ENCODE measurements around the gene SRRD. TPM values are rescaled to one million over a fixed set of nuclear protein-coding genes. Genes with fewer than 3 reads are reported as not detected.

SRRD gene
- total RNA-seq, 1 experiment from 2014 or later: 25.1 TPM

DNA sequence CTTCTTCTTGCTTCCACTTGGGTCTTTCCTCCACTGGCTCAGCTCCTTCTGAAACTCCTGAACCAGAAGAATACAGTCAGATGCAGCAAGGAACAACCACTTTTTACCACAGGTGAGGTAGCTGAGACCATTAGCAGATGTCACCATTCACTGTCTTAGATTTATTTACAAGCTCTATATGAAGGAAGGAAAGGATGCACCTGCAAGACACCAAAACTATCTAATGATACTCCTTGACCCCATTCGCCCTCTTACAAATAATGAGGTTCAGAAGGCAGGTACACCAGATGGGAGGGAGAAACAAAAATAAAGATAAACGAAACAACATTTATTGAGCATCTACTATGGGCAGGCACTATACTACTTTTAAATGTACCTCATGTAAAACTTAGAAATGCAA, 18.3 kb downstream of the SRRD start:
- Mint-ChIP-seq H3K27ac (no peak overlapping the region), H3K27me3 (ENCODE audit: low read depth) (no peaks in the 10 kb centered on the region), H3K4me3 (no peak overlapping the region), H3K9me3 (no peaks in the 10 kb centered on the region), H3K4me1 (peaks cover 9% of the 10 kb centered on the region), H3K36me3 (peaks cover 82% of the 10 kb centered on the region)
- ATAC-seq (no peak), DNase-seq (ENCODE audit: low spot score) (no peak)
- ChIA-PET POLR2A (no interaction called here), CTCF (interaction anchor here (0.7 to 2.5 kb wide), 10 partner anchors 10 to 249 kb away, joined by 3 to 28 read pairs (median 5); partner anchors contain the start of genes HPS4, SRRD and TFIP11)
- TF ChIP-seq, protein P1, sequence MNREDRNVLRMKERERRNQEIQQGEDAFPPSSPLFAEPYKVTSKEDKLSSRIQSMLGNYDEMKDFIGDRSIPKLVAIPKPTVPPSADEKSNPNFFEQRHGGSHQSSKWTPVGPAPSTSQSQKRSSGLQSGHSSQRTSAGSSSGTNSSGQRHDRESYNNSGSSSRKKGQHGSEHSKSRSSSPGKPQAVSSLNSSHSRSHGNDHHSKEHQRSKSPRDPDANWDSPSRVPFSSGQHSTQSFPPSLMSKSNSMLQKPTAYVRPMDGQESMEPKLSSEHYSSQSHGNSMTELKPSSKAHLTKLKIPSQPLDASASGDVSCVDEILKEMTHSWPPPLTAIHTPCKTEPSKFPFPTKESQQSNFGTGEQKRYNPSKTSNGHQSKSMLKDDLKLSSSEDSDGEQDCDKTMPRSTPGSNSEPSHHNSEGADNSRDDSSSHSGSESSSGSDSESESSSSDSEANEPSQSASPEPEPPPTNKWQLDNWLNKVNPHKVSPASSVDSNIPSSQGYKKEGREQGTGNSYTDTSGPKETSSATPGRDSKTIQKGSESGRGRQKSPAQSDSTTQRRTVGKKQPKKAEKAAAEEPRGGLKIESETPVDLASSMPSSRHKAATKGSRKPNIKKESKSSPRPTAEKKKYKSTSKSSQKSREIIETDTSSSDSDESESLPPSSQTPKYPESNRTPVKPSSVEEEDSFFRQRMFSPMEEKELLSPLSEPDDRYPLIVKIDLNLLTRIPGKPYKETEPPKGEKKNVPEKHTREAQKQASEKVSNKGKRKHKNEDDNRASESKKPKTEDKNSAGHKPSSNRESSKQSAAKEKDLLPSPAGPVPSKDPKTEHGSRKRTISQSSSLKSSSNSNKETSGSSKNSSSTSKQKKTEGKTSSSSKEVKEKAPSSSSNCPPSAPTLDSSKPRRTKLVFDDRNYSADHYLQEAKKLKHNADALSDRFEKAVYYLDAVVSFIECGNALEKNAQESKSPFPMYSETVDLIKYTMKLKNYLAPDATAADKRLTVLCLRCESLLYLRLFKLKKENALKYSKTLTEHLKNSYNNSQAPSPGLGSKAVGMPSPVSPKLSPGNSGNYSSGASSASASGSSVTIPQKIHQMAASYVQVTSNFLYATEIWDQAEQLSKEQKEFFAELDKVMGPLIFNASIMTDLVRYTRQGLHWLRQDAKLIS (CRISPR knock-in tag; IDR thresholded peaks at IDR 0.05; ENCODE audit: borderline replicate concordance): no peak
- TF ChIP-seq ZNF423 (CRISPR knock-in tag; IDR thresholded peaks at IDR 0.05) (no peak), HMGA2 (CRISPR knock-in tag; IDR thresholded peaks at IDR 0.05) (no peak), SMAD4 (CRISPR knock-in tag; IDR thresholded peaks at IDR 0.05) (no peak), ZNF671 (CRISPR knock-in tag; IDR thresholded peaks at IDR 0.05) (no peak), ELF4 (CRISPR knock-in tag; IDR thresholded peaks at IDR 0.05; ENCODE audit: low read depth) (no peak)
- TF ChIP-seq, protein P2, sequence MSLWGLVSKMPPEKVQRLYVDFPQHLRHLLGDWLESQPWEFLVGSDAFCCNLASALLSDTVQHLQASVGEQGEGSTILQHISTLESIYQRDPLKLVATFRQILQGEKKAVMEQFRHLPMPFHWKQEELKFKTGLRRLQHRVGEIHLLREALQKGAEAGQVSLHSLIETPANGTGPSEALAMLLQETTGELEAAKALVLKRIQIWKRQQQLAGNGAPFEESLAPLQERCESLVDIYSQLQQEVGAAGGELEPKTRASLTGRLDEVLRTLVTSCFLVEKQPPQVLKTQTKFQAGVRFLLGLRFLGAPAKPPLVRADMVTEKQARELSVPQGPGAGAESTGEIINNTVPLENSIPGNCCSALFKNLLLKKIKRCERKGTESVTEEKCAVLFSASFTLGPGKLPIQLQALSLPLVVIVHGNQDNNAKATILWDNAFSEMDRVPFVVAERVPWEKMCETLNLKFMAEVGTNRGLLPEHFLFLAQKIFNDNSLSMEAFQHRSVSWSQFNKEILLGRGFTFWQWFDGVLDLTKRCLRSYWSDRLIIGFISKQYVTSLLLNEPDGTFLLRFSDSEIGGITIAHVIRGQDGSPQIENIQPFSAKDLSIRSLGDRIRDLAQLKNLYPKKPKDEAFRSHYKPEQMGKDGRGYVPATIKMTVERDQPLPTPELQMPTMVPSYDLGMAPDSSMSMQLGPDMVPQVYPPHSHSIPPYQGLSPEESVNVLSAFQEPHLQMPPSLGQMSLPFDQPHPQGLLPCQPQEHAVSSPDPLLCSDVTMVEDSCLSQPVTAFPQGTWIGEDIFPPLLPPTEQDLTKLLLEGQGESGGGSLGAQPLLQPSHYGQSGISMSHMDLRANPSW (CRISPR knock-in tag; conservative IDR thresholded peaks at IDR 0.05; ENCODE audit: low read depth): no peak

DNA sequence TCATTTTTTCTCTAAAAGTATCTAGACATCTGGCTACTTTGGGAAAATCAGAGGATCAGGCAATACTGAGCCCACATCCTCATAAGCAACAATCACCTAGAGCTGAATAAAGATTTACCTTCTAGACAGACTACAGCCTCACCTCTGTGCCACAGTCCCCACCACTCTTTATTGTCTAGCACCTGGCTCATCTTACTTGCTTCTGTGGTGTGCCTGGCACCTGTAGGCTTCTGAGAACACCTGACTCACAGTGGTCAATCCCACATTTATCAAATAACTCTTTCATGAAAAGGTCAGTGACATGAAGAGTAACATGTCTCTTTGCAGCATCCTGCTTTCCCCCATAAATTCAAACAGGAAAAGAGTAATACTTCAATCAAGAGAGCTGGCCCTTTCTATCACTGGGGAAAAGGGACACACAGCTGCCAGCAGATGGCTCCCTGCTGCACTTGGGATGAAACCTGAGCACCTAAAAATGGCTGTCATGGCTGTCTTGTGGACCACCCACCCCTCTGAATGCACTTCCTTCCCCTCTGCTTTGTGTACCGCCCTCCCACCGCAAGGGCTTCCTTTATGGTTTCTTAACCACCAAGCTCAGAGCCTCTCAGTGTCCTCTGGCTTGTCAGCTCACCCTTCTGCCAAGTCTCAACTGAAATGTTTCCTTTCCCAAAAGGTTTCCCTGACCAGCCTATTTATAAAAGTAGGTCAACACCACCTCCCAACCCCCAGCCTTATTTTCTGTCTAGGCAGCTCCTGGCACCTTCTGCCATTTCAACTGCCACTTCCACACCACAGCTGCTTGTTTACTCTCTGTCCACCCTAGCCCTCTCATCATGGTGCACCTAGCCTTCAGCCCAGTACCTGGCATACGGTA, 19.2 kb downstream of the SRRD start:
- Mint-ChIP-seq H3K4me3 (no peak overlapping the region), H3K9me3 (no peaks in the 10 kb centered on the region), H3K27ac (peak overlapping the region; percentile 82), H3K36me3 (peaks cover 76% of the 10 kb centered on the region), H3K27me3 (ENCODE audit: low read depth) (no peaks in the 10 kb centered on the region), H3K4me1 (peaks cover 9% of the 10 kb centered on the region)
- CTCF ChIA-PET: interaction anchor here (0.6 to 2.6 kb wide), 26 partner anchors 9 to 248 kb away, joined by 3 to 28 read pairs (median 4); partner anchors contain the start of genes CRYBB1, HPS4, MIAT and SRRD
- peak; percentile 97 for ATAC-seq
- TF ChIP-seq, protein P3, sequence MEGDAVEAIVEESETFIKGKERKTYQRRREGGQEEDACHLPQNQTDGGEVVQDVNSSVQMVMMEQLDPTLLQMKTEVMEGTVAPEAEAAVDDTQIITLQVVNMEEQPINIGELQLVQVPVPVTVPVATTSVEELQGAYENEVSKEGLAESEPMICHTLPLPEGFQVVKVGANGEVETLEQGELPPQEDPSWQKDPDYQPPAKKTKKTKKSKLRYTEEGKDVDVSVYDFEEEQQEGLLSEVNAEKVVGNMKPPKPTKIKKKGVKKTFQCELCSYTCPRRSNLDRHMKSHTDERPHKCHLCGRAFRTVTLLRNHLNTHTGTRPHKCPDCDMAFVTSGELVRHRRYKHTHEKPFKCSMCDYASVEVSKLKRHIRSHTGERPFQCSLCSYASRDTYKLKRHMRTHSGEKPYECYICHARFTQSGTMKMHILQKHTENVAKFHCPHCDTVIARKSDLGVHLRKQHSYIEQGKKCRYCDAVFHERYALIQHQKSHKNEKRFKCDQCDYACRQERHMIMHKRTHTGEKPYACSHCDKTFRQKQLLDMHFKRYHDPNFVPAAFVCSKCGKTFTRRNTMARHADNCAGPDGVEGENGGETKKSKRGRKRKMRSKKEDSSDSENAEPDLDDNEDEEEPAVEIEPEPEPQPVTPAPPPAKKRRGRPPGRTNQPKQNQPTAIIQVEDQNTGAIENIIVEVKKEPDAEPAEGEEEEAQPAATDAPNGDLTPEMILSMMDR (IDR thresholded peaks at IDR 0.05): peak; percentile 32; the same call in 1 of the 2 replicates
- no peak for TF ChIP-seq PRRX2 (CRISPR knock-in tag; IDR thresholded peaks at IDR 0.05)
- DNase-seq (ENCODE audit: low spot score): peak; percentile 73
- POLR2A ChIA-PET: interaction anchor here (0.5 to 1.7 kb wide), 4 partner anchors 9 to 20 kb away, joined by 3 to 4 read pairs (median 3); partner anchors contain the start of genes HPS4, SRRD and TFIP11

DNA sequence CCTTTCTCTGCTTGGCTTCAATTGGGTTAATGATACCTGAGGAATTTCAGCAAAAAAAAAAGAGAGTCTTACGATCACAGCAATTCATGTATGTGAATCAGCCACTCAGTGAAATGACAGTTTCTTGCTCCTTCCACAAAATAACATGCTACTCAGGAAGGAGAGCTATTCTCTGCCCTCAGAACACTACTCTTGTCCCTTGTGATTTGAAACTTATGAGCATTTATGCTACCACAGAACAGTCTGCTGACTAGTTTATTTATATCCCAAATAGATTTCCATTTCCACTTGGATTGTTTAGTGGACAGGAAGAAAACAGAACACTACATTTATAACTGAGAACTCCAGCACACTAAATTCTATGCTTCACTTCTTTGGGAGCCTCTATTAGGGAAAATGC, 20.1 kb downstream of the SRRD start:
- Mint-ChIP-seq H3K9me3 (no peaks in the 10 kb centered on the region), H3K4me1 (peaks cover 9% of the 10 kb centered on the region), H3K27ac (peak overlapping the region; percentile 82), H3K4me3 (no peak overlapping the region), H3K27me3 (ENCODE audit: low read depth) (no peaks in the 10 kb centered on the region), H3K36me3 (peaks cover 74% of the 10 kb centered on the region)
- DNase-seq (ENCODE audit: low spot score) (no peak), ATAC-seq (no peak)
- TF ChIP-seq ZNF263 (CRISPR knock-in tag; IDR thresholded peaks at IDR 0.05; ENCODE audit: low read depth) (no peak), TEAD4 (CRISPR knock-in tag; IDR thresholded peaks at IDR 0.05) (no peak), SP1 (CRISPR knock-in tag; conservative IDR thresholded peaks at IDR 0.05) (no peak), CREM (CRISPR knock-in tag; IDR thresholded peaks at IDR 0.05) (no peak), TCF7 (CRISPR knock-in tag; IDR thresholded peaks at IDR 0.05; ENCODE audit: low read depth) (no peak), SMAD4 (CRISPR knock-in tag; IDR thresholded peaks at IDR 0.05) (no peak)
- POLR2A ChIA-PET: interaction anchor here (0.5 to 1.7 kb wide), 3 partner anchors 8 to 20 kb away, joined by 3 to 4 read pairs (median 3); partner anchors contain the start of genes HPS4, SRRD and TFIP11
- CTCF ChIA-PET: interaction anchor here (0.6 to 2.6 kb wide), 19 partner anchors 9 to 247 kb away, joined by 3 to 28 read pairs (median 5); partner anchors contain the start of genes CRYBB1, HPS4, MIAT and SRRD
